HG02798 (cell line): Measurements from ENCODE around the gene ALDH1L2.
"Not testable (repeated sequence)": the region's sequence is repeated elsewhere in the genome, so short reads cannot be mapped to it uniquely, and the experiment has no call there.

Experiments
- ATAC-seq: cut with Tn5 transposase; IDR thresholded peaks from one replicate; pipeline ENCODE4 v1.9.1; 2021; ENCODE audit warnings: mild to moderate bottlenecking; ENCODE audit not compliant: unreplicated experiment, poor library complexity

The ALDH1L2 gene

DNA sequence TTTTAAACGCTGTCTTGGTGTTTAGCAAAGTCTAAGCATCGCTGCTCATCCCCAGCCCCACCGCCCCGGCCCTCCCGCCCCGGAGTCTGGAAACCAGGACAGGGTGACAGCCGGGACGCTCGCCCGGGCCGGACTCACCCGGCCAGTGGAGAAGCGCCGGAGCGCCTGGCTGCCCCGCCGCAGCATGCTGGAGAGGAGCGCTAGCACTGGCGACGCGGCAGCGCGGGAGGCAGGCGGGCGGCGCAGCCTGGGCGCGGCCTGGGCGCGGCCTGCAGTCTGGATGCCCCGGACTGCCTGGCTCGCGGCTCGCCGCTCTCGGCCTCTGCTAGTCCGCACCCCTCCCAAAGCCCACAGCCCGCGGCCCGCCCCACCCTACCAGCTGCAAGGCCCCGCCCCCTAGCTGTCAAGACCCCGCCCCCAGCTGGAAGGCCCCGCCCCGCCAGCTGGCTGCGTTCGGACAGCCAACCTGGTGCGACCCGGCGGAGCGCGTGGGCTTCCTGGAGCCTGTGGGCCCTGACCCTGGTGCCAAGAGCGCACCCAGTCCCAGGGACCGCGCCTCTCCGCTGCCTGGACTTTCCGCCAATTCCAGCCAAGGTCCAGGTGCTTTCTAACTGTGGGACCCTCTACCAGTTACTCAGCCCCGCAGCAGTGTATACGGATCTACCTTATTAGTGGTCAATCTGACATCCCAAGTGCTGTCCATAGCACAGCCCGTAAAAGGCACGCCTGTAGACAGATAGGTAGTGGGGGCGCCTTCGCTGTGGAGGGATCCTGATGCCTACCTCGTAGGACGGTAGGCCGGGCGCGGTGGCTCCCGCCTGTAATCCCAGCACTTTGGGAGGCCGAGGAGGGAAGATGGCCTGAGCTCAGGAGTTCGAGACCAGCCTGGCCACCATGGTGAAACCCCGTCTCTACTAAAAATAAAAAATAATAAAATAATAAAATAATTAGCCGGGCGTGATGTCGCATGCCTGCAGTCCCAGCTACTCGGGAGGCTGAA is at the start of gene ALDH1L2:
Gene ALDH1L2 (minus strand): TSS at position 208 of the 1,000 bp plus-strand sequence. CDS start 22 bp downstream, at position 186.
- peak; percentile 86 for ATAC-seq

DNA sequence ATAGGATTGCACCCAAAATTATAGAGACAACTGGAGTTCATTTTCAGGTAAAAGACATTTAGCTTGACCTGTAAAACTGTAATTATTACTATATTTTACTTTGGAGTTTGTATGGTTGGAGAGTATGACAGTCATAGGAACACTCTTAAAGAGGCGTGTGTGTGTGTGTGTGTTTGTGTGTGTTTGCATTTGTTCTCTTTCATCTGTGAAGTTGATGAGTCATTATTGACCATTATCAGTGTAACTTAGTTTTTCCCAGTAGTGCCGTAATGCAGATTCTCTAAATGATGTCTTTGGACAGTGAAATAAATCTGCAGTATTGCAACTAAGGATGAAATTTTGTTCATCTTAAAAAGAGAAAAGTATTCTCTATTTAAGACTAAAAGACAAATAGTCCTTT is 36.3 kb upstream of the ALDH1L2 start:
- ATAC-seq: no peak

GRCh38 chr12:105116969-105117368 is 32.7 kb upstream of the ALDH1L2 start:
- no peak for ATAC-seq

GRCh38 chr12:105113094-105113493 is 28.8 kb upstream of the ALDH1L2 start:
- no peak for ATAC-seq

DNA sequence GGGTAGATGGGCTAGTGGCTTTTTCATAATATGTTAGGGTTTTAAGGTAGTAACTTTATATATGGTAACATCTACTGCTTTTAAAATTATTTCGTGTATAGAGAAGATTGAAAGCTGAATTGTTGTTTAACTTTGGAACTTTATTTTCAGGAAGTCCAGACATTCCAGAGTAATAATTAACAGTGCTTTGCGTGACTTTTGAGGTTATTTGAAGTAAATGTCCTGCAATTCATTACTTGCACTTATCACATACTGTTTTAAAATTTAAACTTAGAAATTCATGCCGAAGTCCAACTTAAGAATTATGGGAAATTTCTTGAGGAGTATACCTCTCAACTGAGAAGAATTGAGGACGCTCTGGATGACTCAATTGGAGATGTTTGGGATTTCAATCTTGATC is 26.6 kb upstream of the ALDH1L2 start:
- ATAC-seq: no peak

DNA sequence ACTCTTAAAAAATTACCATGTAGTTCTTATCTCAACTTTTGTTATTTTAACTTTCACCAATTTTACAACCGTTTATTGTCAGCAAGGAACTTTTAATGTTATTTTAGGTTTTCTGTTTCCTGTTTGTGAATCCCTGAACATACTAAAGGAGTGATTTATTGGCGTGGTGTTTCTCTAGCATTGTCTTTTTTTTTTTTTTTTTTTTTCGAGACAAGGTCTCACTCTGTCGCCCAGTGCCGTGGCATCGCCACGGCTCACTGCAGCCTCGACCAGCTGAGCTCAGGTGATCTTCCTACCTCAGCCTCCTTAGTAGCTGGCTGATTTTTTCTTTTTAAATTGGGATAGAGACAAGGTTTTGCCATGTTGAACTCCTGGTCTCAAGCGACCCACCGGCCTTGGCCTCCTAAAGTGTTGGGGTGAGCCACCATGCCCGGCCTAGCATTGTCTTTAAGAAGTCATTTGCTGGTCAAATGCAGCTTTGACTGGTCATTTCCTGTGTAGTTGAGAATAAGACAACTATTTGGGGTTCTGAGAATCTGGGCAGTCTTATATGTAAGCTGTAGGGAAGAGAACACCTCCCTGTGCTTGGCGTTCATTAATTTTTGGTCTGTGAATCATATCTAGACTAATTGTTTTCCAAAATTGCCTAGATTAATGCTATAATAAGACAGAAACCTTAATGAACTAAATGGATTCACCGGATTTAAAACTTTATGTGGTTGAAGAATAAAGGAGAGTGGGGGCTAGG is 25.4 kb upstream of the ALDH1L2 start:
- ATAC-seq: peak; percentile 23

DNA sequence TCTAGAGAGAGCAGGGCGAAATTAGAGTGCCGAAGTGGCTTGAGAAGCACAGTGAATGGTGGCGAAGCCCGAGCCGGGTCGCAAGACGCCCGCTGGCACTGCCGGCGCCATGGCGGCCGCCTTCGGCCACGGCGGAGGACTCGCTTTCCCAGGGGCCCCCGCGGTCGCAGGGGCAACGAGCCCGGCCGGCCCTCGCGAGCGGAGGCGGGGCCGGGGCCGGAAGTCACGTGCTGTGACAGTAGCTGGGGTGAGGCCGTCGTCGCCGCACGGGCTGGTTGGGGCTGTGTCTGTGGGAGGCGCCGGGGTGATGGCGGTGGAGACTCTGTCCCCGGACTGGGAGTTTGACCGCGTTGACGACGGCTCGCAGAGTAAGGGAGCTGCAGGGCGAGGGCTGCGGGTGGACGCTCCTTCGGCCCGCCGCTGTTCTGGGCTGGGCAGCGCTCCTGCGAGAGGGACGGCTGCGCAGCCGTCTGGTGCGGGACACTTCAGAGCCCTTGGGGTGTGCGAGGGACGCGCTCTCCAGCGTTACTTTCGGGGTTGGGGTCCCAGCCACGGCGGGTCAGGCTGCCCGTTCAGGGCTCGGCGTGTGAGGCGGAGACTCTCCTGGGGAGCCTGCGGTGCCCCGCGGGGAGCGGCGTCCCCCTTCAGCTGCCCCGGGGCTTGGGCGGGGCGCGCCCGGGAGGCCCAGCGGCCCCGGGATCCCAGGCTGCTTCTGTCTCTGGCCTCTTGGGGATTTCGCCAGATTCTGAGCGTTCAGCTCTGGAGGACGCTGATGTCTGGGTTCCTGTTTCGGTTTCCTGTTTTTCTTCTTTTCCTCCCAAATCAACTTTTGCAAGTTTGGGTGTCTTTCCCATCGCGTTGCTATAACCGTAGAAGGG is 23.5 kb upstream of the ALDH1L2 start, which contains the start of gene WASHC4:
Gene WASHC4 (plus strand): TSS at position 238 of the 878 bp plus-strand sequence. CDS start 70 bp downstream, at position 308.
- peak; percentile 93 for ATAC-seq

DNA sequence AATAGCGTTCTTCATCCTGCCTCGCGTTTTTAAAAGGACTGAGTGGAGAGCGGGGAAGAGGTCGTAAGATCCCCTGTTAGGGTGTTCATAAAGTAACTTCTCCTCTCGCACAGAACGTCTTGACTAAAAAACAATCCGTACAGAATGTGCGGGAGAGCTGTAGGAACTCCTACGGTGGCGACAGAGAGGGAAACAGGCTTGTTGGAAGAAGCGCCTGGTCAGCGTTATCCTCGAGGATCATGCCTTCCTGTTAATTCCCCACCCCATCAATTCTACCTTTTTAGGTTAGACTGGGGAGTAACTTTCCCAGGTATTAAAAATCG is 22.9 kb upstream of the ALDH1L2 start:
- peak; percentile 15 for ATAC-seq

DNA sequence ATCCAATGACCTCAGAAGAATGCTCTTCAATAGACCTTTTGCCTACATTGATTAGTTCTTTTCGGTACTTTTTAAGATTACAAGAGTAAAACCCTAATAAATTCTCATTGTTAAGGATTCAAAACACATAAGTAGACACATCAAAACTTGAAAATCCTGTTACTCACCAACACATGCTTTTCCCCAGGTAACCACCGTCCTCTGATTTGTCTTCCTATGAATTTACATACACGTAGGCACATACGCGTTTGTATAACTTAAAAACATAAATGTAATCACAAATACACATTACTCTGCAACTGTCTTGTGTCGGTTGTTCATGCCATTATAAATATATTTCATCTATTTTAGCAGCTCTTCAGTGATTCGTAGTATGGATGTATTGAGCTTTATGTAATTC is 22.4 kb upstream of the ALDH1L2 start:
- ATAC-seq: no peak

- no peak for ATAC-seq
Observed at GRCh38 chr12:105104762-105105161, 20.5 kb upstream of the ALDH1L2 start.

- ATAC-seq: no peak
Observed at GRCh38 chr12:105102673-105103072, 18.4 kb upstream of the ALDH1L2 start.

DNA sequence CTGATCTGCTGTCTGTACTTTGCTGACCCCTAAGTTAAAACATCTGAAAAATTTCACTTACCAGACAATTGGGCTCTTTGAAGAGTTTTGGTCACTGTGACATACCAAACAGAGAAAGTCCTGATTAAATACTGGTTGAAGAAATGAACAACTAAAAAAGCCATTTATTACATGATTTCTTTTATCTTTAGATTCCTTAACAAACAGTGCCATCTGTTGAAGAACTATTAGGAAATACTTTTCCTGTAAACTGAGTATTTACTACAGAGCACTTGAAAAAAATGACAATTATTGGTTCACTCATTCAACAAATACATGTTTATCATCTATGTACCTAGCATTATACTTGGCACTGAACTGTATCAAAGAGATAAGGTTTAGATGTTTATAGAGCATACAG is 16.7 kb upstream of the ALDH1L2 start:
- ATAC-seq: no peak

GRCh38 chr12:105100207-105100985 is 16.1 kb upstream of the ALDH1L2 start:
- no peak for ATAC-seq

GRCh38 chr12:105099356-105099755 is 15.1 kb upstream of the ALDH1L2 start:
- no peak for ATAC-seq

GRCh38 chr12:105095338-105095737 is 11.1 kb upstream of the ALDH1L2 start:
- not testable (repeated sequence) for ATAC-seq

DNA sequence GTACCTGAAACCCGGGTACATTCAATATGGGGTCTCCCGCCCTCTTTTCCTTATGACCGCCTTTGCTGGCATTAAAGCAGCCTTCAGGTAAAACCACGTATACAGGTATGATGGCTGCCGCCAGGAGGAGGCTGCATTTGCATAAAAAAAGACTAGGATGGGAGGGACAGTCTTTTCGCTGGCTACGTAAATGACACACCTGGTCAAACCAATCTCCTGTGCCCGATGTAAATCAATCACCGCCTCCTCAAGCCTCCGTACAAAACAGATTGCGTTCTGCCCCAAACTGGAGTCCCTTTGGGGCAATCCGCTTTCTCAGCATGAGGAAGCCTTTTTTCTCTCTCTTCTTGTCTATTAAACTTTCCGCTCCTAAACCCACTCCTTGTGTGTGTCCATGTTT is 8.1 kb upstream of the ALDH1L2 start:
- ATAC-seq: no peak

DNA sequence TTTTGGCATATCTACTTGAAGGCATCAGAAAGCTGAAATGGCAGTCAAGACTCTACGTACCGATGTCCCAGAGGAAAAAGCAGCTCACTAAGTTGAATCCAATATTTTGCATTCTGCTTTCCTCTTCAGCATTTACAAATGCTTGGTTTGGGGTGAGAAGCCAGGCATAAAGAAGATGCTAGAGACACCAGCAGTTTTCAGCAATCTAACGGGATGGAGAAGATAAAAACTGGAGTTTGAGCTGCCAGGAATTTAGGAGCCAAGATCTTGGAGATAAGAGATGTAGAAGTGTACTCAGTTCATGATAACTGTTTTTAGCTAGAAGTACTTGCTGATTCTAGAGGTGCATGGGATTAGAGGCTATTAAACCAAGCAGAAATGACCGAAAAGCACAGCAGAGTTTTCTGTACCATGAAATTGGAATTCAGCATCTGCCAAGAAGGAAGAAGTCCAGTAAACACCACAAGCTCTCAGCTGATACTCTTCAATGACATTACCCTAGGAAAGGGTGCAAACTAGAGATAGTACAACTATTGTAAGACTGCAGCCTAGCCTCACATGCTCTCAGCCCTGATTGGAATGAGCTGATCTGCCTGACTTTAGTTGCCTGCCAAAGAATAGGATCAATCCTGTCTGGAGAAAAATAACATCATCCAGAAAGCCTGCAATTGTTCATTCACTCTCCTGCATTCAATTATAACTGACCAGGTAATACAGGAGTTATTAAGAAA is 7.4 kb upstream of the ALDH1L2 start:
- ATAC-seq: no peak

DNA sequence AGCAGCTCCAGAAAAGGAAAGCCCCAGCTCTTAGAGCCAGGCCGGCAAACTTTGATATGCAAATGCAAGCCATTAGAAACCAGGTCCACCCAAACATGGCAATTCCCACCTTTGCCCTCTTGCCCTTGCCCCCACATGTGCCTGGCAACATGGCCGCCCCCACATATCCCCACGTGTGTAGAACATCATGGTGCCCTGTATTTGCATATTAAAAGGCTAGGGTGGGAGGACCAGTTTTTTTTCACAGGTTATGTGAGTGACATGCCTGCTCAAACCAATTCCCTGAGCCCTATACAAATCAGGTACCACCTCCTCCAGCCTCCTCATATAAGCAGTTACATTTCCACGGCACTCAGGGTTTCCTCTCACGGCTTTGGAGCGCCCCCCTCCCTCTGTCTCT is 6.1 kb upstream of the ALDH1L2 start:
- ATAC-seq: no peak

- ATAC-seq: no peak
Observed at GRCh38 chr12:105089817-105090216, 5.6 kb upstream of the ALDH1L2 start.
